Caco-2 (cell line): ENCODE measurements around the gene TJP3. TPM values are rescaled to one million over a fixed set of nuclear protein-coding genes. Genes with fewer than 3 reads are reported as not detected.

Experiments
- BruUV-seq: library from RNA; stranded (reverse); fragments of 400-500 nt; replicated peaks from 2 replicates; lab custom pipeline; 2021; lab: Mats Ljungman, UMichigan
- CTCF ChIA-PET: fragments of 300-600 bp; sonication (Branson Sonifier 250); formaldehyde crosslinking; loops from one replicate; lab custom pipeline; 2022; ENCODE audit warnings: antibody characterized with exemption; lab: Charles Lee
- POLR2A ChIA-PET: fragments of 300-600 bp; sonication (Branson Sonifier 250); formaldehyde crosslinking; loops from one replicate; lab custom pipeline; 2022; ENCODE audit warnings: antibody characterized with exemption; lab: Charles Lee
- DNase-seq, 2 experiments: peaks; one replicate each; pipeline versions ENCODE4 v3.0.0 to v3.0.0-alpha.2; 2020 to 2022
- H3K27me3 ChIP-seq: replicated peaks from 2 replicates; pipeline ENCODE4 v1.6.0; 2011; ENCODE audit warnings: low read length; ENCODE audit not compliant: control insufficient read depth, insufficient read depth
- H3K36me3 ChIP-seq: 2 replicates; pipeline ENCODE4 v1.5.1; 2011; ENCODE audit warnings: low read length; ENCODE audit not compliant: control insufficient read depth, insufficient read depth
- H3K4me1 ChIP-seq: fragments of 250-450 bp; sonication (Bioruptor Pico); 2 replicates; pipeline ENCODE4 v1.5.1; 2020; ENCODE audit warnings: mild to moderate bottlenecking
- H3K4me3 ChIP-seq: 2 replicates; pipeline ENCODE4 v1.5.1; 2011; ENCODE audit warnings: low read depth, mild to moderate bottlenecking, control low read depth, low read length
- H3K9me3 ChIP-seq: fragments of 250-450 bp; sonication (Bioruptor Pico); 2 replicates; pipeline ENCODE4 v1.5.1; 2020; ENCODE audit warnings: mild to moderate bottlenecking, moderate library complexity
- H3K27ac Mint-ChIP-seq: one replicate; pipeline ENCODE4 v1.8.0; 2022; ENCODE audit warnings: mixed read lengths; ENCODE audit not compliant: unreplicated experiment
- H3K27me3 Mint-ChIP-seq: one replicate; pipeline ENCODE4 v1.8.0; 2022; ENCODE audit warnings: mixed read lengths; ENCODE audit not compliant: insufficient read depth, unreplicated experiment
- H3K36me3 Mint-ChIP-seq: one replicate; pipeline ENCODE4 v1.8.0; 2022; ENCODE audit warnings: mild to moderate bottlenecking, mixed read lengths; ENCODE audit not compliant: insufficient read depth, unreplicated experiment
- H3K4me1 Mint-ChIP-seq: one replicate; pipeline ENCODE4 v1.8.0; 2022; ENCODE audit warnings: low read depth, mixed read lengths; ENCODE audit not compliant: unreplicated experiment
- H3K4me3 Mint-ChIP-seq: one replicate; pipeline ENCODE4 v1.8.0; 2022; ENCODE audit warnings: mild to moderate bottlenecking, moderate library complexity, mixed read lengths; ENCODE audit not compliant: unreplicated experiment
- H3K9me3 Mint-ChIP-seq: one replicate; pipeline ENCODE4 v1.8.0; 2022; ENCODE audit warnings: mixed read lengths; ENCODE audit not compliant: unreplicated experiment
- intact Hi-C: fragments of 100-400 bp; cut with micrococcal nuclease; formaldehyde crosslinking; loops from one replicate; pipeline ENCODE4 v1.10.0; 2022; ENCODE audit not compliant: unreplicated experiment
- total RNA-seq: library from RNA; stranded (reverse); gene quantifications from 2 replicates; pipeline ENCODE4 v1.2.3, GENCODE V29; 2022
- TF ChIP-seq, protein P1 (sequence below), 2 experiments: fragments of 200-600 bp in 1 of 2; IDR thresholded peaks; 1 replicate in 1 of 2; 2 replicates in 1 of 2; pipeline versions ENCODE4 v1.5.1 to v1.8.0; 2011 to 2022; ENCODE audit warnings: antibody characterized with exemption in 1 of 2, control low read depth in 1 of 2, inconsistent platforms in 1 of 2, low read depth in 1 of 2, low read length in 1 of 2, mild to moderate bottlenecking in 1 of 2, moderate library complexity in 1 of 2; ENCODE audit not compliant: insufficient read depth in 1 of 2, severe bottlenecking in 1 of 2, unreplicated experiment in 1 of 2

Gene TJP3
- total RNA-seq, 1 experiment from 2014 or later = 83.6 TPM

DNA sequence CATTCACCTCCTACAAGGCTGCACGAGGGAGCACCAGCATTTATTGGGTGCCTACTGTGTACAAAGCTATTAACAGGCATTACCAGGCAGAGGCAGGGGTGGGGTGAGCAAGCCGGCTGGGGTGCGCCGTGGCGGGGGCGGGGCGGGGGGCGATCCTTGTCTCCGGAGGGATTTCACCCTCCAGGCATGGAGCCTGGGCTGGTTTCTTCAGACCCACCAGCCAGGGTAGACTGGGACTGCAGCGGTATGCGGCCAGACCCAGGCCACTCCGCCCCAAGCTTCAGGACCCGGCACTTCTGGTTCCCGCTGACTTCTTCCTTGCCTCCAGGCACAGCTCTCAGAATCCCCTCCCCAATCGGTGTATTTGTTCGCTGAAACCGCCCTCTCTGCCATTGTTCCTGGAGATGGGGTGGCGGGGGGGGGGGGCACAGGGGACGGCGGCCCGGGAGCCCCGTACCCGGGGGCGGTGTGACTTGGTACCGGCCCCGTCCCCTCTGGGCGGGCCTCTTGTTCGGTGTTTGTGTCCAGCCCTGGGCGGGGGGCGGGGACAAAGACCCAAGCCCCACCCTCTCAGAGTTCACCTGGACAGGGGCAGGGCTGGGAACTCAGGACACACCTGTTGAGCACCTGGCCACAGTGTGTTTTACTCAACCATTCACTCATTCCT, 14.4 kb downstream of the TJP3 start:
- no TSS peak for BruUV-seq
- H3K36me3 Mint-ChIP-seq = peaks cover 14% of the 10 kb centered on the region
- ChIA-PET CTCF (interaction anchor here (0.9 to 1.2 kb wide), 3 partner anchors 14 to 40 kb away, joined by 4 to 6 read pairs (median 5); partner anchors contain the start of genes MRPL54 and TJP3), POLR2A (interaction anchor here (1.1 to 3.2 kb wide), 2 partner anchors 40 to 263 kb away, joined by 3 to 23 read pairs; partner anchors contain the start of genes EEF2 and MRPL54)
- peaks cover 36% of the 10 kb centered on the region for H3K4me1 ChIP-seq
- no peaks in the 10 kb centered on the region for H3K9me3 Mint-ChIP-seq
- intact Hi-C loops = loop anchor here (5.0 kb wide), 1 partner anchor 55 kb away; no protein-coding TSS in a partner anchor
- peak overlapping the region; percentile 87 for H3K4me3 Mint-ChIP-seq
- H3K9me3 ChIP-seq = no peaks in the 10 kb centered on the region
- no peaks in the 10 kb centered on the region for H3K36me3 ChIP-seq
- peak; percentile 74 to 83 for DNase-seq
- H3K27me3 ChIP-seq = no peaks in the 10 kb centered on the region
- TF ChIP-seq, protein P1, sequence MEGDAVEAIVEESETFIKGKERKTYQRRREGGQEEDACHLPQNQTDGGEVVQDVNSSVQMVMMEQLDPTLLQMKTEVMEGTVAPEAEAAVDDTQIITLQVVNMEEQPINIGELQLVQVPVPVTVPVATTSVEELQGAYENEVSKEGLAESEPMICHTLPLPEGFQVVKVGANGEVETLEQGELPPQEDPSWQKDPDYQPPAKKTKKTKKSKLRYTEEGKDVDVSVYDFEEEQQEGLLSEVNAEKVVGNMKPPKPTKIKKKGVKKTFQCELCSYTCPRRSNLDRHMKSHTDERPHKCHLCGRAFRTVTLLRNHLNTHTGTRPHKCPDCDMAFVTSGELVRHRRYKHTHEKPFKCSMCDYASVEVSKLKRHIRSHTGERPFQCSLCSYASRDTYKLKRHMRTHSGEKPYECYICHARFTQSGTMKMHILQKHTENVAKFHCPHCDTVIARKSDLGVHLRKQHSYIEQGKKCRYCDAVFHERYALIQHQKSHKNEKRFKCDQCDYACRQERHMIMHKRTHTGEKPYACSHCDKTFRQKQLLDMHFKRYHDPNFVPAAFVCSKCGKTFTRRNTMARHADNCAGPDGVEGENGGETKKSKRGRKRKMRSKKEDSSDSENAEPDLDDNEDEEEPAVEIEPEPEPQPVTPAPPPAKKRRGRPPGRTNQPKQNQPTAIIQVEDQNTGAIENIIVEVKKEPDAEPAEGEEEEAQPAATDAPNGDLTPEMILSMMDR (IDR thresholded peaks at IDR 0.05; ENCODE audit: insufficient read depth in 1 of 2, low read depth in 1 of 2, low read length in 1 of 2, severe bottlenecking in 1 of 2, unreplicated experiment in 1 of 2) = no peak
- peak overlapping the region; percentile 57 for H3K4me3 ChIP-seq
- H3K27ac Mint-ChIP-seq = peak overlapping the region; percentile 71
- H3K4me1 Mint-ChIP-seq = no peaks in the 10 kb centered on the region
- H3K27me3 Mint-ChIP-seq = no peaks in the 10 kb centered on the region

DNA sequence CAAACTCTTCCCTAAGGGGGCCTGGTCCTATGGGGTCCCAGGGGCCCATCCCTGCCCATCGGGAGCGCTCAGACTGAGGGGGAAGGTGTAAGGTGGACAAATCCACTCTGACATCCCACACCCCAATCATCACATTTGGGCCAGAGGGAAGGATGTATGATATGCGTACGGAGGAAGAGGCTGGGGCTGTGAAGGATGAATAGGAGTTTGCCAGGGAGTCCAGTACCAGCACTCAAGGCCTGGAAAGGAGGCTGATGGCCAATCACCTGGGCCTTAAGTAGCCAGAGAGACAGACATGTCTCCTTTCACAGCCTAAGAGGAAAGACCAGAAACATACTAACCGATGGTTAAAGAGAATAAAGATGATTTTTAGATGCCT, 14.9 kb downstream of the TJP3 start:
- no peaks in the 10 kb centered on the region for H3K27me3 Mint-ChIP-seq
- Histone ChIP-seq H3K36me3 (no peaks in the 10 kb centered on the region), H3K4me3 (peak overlapping the region; percentile 57), H3K9me3 (no peaks in the 10 kb centered on the region), H3K27me3 (no peaks in the 10 kb centered on the region), H3K4me1 (peaks cover 32% of the 10 kb centered on the region)
- H3K9me3 Mint-ChIP-seq = no peaks in the 10 kb centered on the region
- H3K4me1 Mint-ChIP-seq = no peaks in the 10 kb centered on the region
- ChIA-PET POLR2A (interaction anchor here (3.2 kb wide), 1 partner anchor 39 kb away, joined by 23 read pairs; the partner anchor contains the start of gene MRPL54), CTCF (interaction anchor here (0.9 kb wide), 1 partner anchor 40 kb away, joined by 5 read pairs; the partner anchor contains the start of gene MRPL54)
- peak overlapping the region; percentile 71 for H3K27ac Mint-ChIP-seq
- BruUV-seq = TSS peak; percentile 14
- TF ChIP-seq, protein P1 (IDR thresholded peaks at IDR 0.05; ENCODE audit: insufficient read depth in 1 of 2, low read depth in 1 of 2, low read length in 1 of 2, severe bottlenecking in 1 of 2, unreplicated experiment in 1 of 2) = no peak
- H3K36me3 Mint-ChIP-seq = peaks cover 14% of the 10 kb centered on the region
- H3K4me3 Mint-ChIP-seq = peak overlapping the region; percentile 87
- DNase-seq = no peak
- intact Hi-C loops = loop anchor here (5.0 kb wide), 1 partner anchor 56 kb away; no protein-coding TSS in a partner anchor

DNA sequence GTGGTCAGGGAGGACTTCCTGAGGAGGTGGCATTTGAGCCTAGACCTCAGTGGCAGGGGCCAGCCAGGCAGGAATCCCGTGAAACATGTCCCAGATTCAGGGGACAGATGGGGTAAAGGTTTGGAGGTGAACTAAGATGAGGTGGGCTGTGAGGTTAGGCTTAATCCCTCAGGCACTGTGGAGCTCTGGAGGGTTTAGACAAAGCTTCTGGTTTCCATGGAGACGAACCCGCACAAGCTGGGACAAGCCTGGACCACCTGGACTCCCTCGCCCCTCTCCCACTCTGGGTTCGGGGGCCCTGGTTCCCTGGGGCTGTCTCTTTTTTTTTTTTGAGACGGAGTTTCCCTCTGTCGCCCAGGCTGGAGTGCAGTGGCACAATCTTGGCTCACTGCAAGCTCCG, 15.7 kb downstream of the TJP3 start:
- no TSS peak for BruUV-seq
- no peak for DNase-seq
- Mint-ChIP-seq H3K27ac (no peak overlapping the region), H3K4me1 (no peaks in the 10 kb centered on the region), H3K36me3 (peaks cover 18% of the 10 kb centered on the region), H3K4me3 (no peak overlapping the region), H3K27me3 (no peaks in the 10 kb centered on the region), H3K9me3 (no peaks in the 10 kb centered on the region)
- Histone ChIP-seq H3K4me1 (peaks cover 24% of the 10 kb centered on the region), H3K9me3 (no peaks in the 10 kb centered on the region), H3K36me3 (no peaks in the 10 kb centered on the region), H3K4me3 (no peak overlapping the region), H3K27me3 (no peaks in the 10 kb centered on the region)
- TF ChIP-seq, protein P1 (IDR thresholded peaks at IDR 0.05; ENCODE audit: insufficient read depth in 1 of 2, low read depth in 1 of 2, low read length in 1 of 2, severe bottlenecking in 1 of 2, unreplicated experiment in 1 of 2) = no peak
- POLR2A ChIA-PET = no interaction called here
- CTCF ChIA-PET = no interaction called here
- intact Hi-C loops = loop anchor here (5.0 kb wide), 1 partner anchor 57 kb away; no protein-coding TSS in a partner anchor
